ENCODE measurements around the gene DAO. TPM values are rescaled to one million over a fixed set of nuclear protein-coding genes. Genes with fewer than 3 reads are reported as not detected.
"Not testable (repeated sequence)": the region's sequence is repeated elsewhere in the genome, so short reads cannot be mapped to it uniquely, and the experiment has no call there.

The DAO gene
- total RNA-seq, 1 experiment from 2014 or later = not detected

- Histone ChIP-seq H3K4me3 (peak overlapping the region; percentile 83; the same call in 1 of the 2 replicates), H3K27ac (no peak overlapping the region), H3K27me3 (ENCODE audit: insufficient read depth, low read depth) (no peaks in the 10 kb centered on the region), H3K36me3 (ENCODE audit: low read depth) (no peaks in the 10 kb centered on the region), H3K9me2 (ENCODE audit: insufficient read depth) (no peaks in the 10 kb centered on the region), H2AFZ (peak overlapping the region; percentile 83; the same call in 1 of the 2 replicates), H3K4me1 (replicated peaks; ENCODE audit: insufficient read depth) (peaks cover 38% of the 10 kb centered on the region), H3K9me3 (ENCODE audit: insufficient read depth, low read depth) (no peaks in the 10 kb centered on the region), H3K79me2 (ENCODE audit: low read depth) (peaks cover 34% of the 10 kb centered on the region), H4K20me1 (ENCODE audit: insufficient read depth) (no peaks in the 10 kb centered on the region), H3F3A (ENCODE audit: insufficient read depth, low read depth) (peaks cover 27% of the 10 kb centered on the region), H3K4me2 (peak overlapping the region; percentile 74)
- no peak for TF ChIP-seq EZH2 (IDR thresholded peaks at IDR 0.05; ENCODE audit: low read depth)
- TF ChIP-seq CTCF (conservative IDR thresholded peaks at IDR 0.05) = no peak
- no TSS peak for BruUV-seq (replicated peaks)
- CTCF ChIA-PET = interaction anchor here (0.6 kb wide), 1 partner anchor 26 kb away, joined by 3 read pairs; no protein-coding TSS in a partner anchor
- no peak for DNase-seq
- intact Hi-C loops (cut with micrococcal nuclease; ENCODE audit: unreplicated experiment) = loop anchor here (2.0 to 5.0 kb wide), 3 partner anchors 92 to 194 kb away; partner anchors contain the start of genes CORO1C and USP30
- POLR2A ChIA-PET (ENCODE audit: unreplicated experiment) = interaction anchor here (0.6 kb wide), 1 partner anchor 20 kb away, joined by 3 read pairs; no protein-coding TSS in a partner anchor
Observed at GRCh38 chr12:108858311-108859074, 21.4 kb upstream of the DAO start.

- H3K4me3 ChIP-seq; H3K27me3 ChIP-seq (ENCODE audit: insufficient read depth, low read depth); H2AFZ ChIP-seq; BruUV-seq (replicated peaks); H3K9me2 ChIP-seq (ENCODE audit: insufficient read depth); H3K27ac ChIP-seq; DNase-seq; H3K4me2 ChIP-seq; H3K36me3 ChIP-seq (ENCODE audit: low read depth); H3K9me3 ChIP-seq (ENCODE audit: insufficient read depth, low read depth); POLR2A ChIA-PET (ENCODE audit: unreplicated experiment); H4K20me1 ChIP-seq (ENCODE audit: insufficient read depth): not testable (repeated sequence)
- H3F3A ChIP-seq (ENCODE audit: insufficient read depth, low read depth) = peaks cover 19% of the 10 kb centered on the region
- H3K4me1 ChIP-seq (replicated peaks; ENCODE audit: insufficient read depth) = peaks cover 30% of the 10 kb centered on the region
- H3K79me2 ChIP-seq (ENCODE audit: low read depth) = peaks cover 26% of the 10 kb centered on the region
- CTCF ChIA-PET = interaction anchor here (0.6 kb wide), 1 partner anchor 27 kb away, joined by 3 read pairs; no protein-coding TSS in a partner anchor
- intact Hi-C loops (cut with micrococcal nuclease; ENCODE audit: unreplicated experiment) = loop anchor here (2.0 to 5.0 kb wide), 3 partner anchors 91 to 193 kb away; partner anchors contain the start of genes CORO1C and USP30
Observed at GRCh38 chr12:108859141-108859922, 20.6 kb upstream of the DAO start.

- Histone ChIP-seq H3K4me1 (replicated peaks; ENCODE audit: insufficient read depth) (peaks cover 24% of the 10 kb centered on the region), H3K4me3 (no peak overlapping the region), H3K36me3 (ENCODE audit: low read depth) (no peaks in the 10 kb centered on the region), H3K79me2 (ENCODE audit: low read depth) (peaks cover 22% of the 10 kb centered on the region), H4K20me1 (ENCODE audit: insufficient read depth) (no peaks in the 10 kb centered on the region), H2AFZ (no peak overlapping the region), H3K9me2 (ENCODE audit: insufficient read depth) (no peaks in the 10 kb centered on the region), H3F3A (ENCODE audit: insufficient read depth, low read depth) (peaks cover 15% of the 10 kb centered on the region), H3K4me2 (no peak overlapping the region), H3K9me3 (ENCODE audit: insufficient read depth, low read depth) (no peaks in the 10 kb centered on the region), H3K27me3 (ENCODE audit: insufficient read depth, low read depth) (no peaks in the 10 kb centered on the region), H3K27ac (no peak overlapping the region)
- TF ChIP-seq CTCF (conservative IDR thresholded peaks at IDR 0.05) (no peak), EZH2 (IDR thresholded peaks at IDR 0.05; ENCODE audit: low read depth) (no peak)
- intact Hi-C loops (cut with micrococcal nuclease; ENCODE audit: unreplicated experiment) = loop anchor here (2.0 to 5.0 kb wide), 3 partner anchors 91 to 192 kb away; partner anchors contain the start of genes CORO1C and USP30
- no TSS peak for BruUV-seq (replicated peaks)
- no peak for DNase-seq
- ChIA-PET POLR2A (ENCODE audit: unreplicated experiment) (no interaction called here), CTCF (no interaction called here)
Observed at GRCh38 chr12:108859923-108860291, 20.0 kb upstream of the DAO start.

Measured in PC-9 (cell line).